Osteoblast (primary cell): ENCODE measurements around the gene MYMK. TPM values are rescaled to one million over a fixed set of nuclear protein-coding genes. Genes with fewer than 3 reads are reported as not detected.

Experiments
- DNase-seq: peaks from one replicate; pipeline ENCODE4 v3.0.0; 2011; ENCODE audit warnings: low spot score, mixed read lengths; ENCODE audit not compliant: insufficient read length; ENCODE audit errors: missing footprints
- H2AFZ ChIP-seq: 2 replicates; pipeline ENCODE4 v1.6.0; 2011; ENCODE audit warnings: mild to moderate bottlenecking, low read length
- H3K27ac ChIP-seq: 2 replicates; pipeline ENCODE4 v1.5.1; 2011; ENCODE audit warnings: mild to moderate bottlenecking, low read depth, low read length, moderate library complexity
- H3K27me3 ChIP-seq: 2 replicates; pipeline ENCODE4 v1.6.0; 2012; ENCODE audit warnings: mild to moderate bottlenecking, control low read depth, inconsistent platforms, low read length, moderate library complexity; ENCODE audit not compliant: insufficient read depth
- H3K36me3 ChIP-seq: 2 replicates; pipeline ENCODE4 v1.5.1; 2011; ENCODE audit warnings: mild to moderate bottlenecking, low read length, control low read depth, moderate library complexity; ENCODE audit not compliant: insufficient read depth
- H3K4me1 ChIP-seq: 2 replicates; pipeline ENCODE4 v1.5.1; 2011; ENCODE audit warnings: mild to moderate bottlenecking, low read length, control low read depth, moderate library complexity; ENCODE audit not compliant: insufficient read depth
- H3K4me2 ChIP-seq: 2 replicates; pipeline ENCODE4 v1.6.0; 2011; ENCODE audit warnings: mild to moderate bottlenecking, low read length; ENCODE audit not compliant: insufficient read depth
- H3K4me3 ChIP-seq: fragments of 200-600 bp; sonication (generic); 3 replicates; pipeline ENCODE4 v1.5.1; 2012; ENCODE audit warnings: mild to moderate bottlenecking, low read length, inconsistent platforms; ENCODE audit not compliant: insufficient read depth
- H3K79me2 ChIP-seq: 2 replicates; pipeline ENCODE4 v1.6.0; 2012; ENCODE audit warnings: mild to moderate bottlenecking, low read length, control low read depth, inconsistent platforms; ENCODE audit not compliant: insufficient read depth
- H3K9me3 ChIP-seq: 2 replicates; pipeline ENCODE4 v1.5.1; 2011; ENCODE audit warnings: low read depth, low read length, control low read depth
- H4K20me1 ChIP-seq: 2 replicates; pipeline ENCODE4 v1.6.0; 2012; ENCODE audit warnings: mild to moderate bottlenecking, low read length, control low read depth; ENCODE audit not compliant: insufficient read depth
- CTCF ChIP-seq: IDR thresholded peaks from 2 replicates; pipeline ENCODE4 v1.5.1; 2011; ENCODE audit warnings: mild to moderate bottlenecking, low read depth, low read length, moderate library complexity; ENCODE audit errors: extremely low read depth
- total RNA-seq: library from RNA; depleted of rRNA; stranded (reverse); fragments of >200 nt; gene quantifications from 2 replicates; pipeline ENCODE4 v1.2.3, GENCODE V29; 2012

Gene MYMK
- total RNA-seq, 1 donor = not detected

- TF ChIP-seq CTCF = no peak
- H2AFZ ChIP-seq = no peak overlapping the region
- no peak overlapping the region for H3K4me2 ChIP-seq
- DNase-seq = no peak
- H4K20me1 ChIP-seq = no peaks in the 10 kb centered on the region
- H3K27ac ChIP-seq = no peak overlapping the region
- H3K4me1 ChIP-seq = no peaks in the 10 kb centered on the region
- H3K36me3 ChIP-seq = no peaks in the 10 kb centered on the region
- H3K79me2 ChIP-seq = no peaks in the 10 kb centered on the region
- no peaks in the 10 kb centered on the region for H3K9me3 ChIP-seq
- H3K27me3 ChIP-seq = no peaks in the 10 kb centered on the region
- H3K4me3 ChIP-seq = no peak overlapping the region
These were observed 21.5 kb upstream of the MYMK start for GRCh38 chr9:133546287-133546680.

GRCh38 chr9:133545494-133546286 is 20.9 kb upstream of the MYMK start:
- no peaks in the 10 kb centered on the region for H4K20me1 ChIP-seq
- no peak overlapping the region for H3K4me3 ChIP-seq
- H3K9me3 ChIP-seq = no peaks in the 10 kb centered on the region
- H3K27ac ChIP-seq = no peak overlapping the region
- H3K79me2 ChIP-seq = no peaks in the 10 kb centered on the region
- no peak overlapping the region for H2AFZ ChIP-seq
- no peak overlapping the region for H3K4me2 ChIP-seq
- no peak for TF ChIP-seq CTCF
- DNase-seq = no peak
- H3K27me3 ChIP-seq = no peaks in the 10 kb centered on the region
- H3K36me3 ChIP-seq = no peaks in the 10 kb centered on the region
- no peaks in the 10 kb centered on the region for H3K4me1 ChIP-seq

- H3K4me2 ChIP-seq = no peak overlapping the region
- H3K9me3 ChIP-seq = no peaks in the 10 kb centered on the region
- no peak for TF ChIP-seq CTCF
- H2AFZ ChIP-seq = no peak overlapping the region
- DNase-seq = no peak
- no peaks in the 10 kb centered on the region for H3K79me2 ChIP-seq
- H3K4me3 ChIP-seq = no peak overlapping the region
- no peaks in the 10 kb centered on the region for H3K27me3 ChIP-seq
- H3K36me3 ChIP-seq = no peaks in the 10 kb centered on the region
- no peaks in the 10 kb centered on the region for H3K4me1 ChIP-seq
- no peak overlapping the region for H3K27ac ChIP-seq
- H4K20me1 ChIP-seq = no peaks in the 10 kb centered on the region
These were observed 19.2 kb upstream of the MYMK start for GRCh38 chr9:133543772-133544467.

- no peak for TF ChIP-seq CTCF
- Histone ChIP-seq H3K79me2 (no peaks in the 10 kb centered on the region), H3K27me3 (no peaks in the 10 kb centered on the region), H3K4me1 (no peaks in the 10 kb centered on the region), H3K4me2 (no peak overlapping the region), H3K36me3 (no peaks in the 10 kb centered on the region), H4K20me1 (no peaks in the 10 kb centered on the region), H3K9me3 (no peaks in the 10 kb centered on the region), H3K4me3 (no peak overlapping the region), H3K27ac (no peak overlapping the region), H2AFZ (no peak overlapping the region)
- no peak for DNase-seq
These were observed 17.2 kb upstream of the MYMK start for GRCh38 chr9:133542002-133542401.
